Heart left ventricle (tissue), 16 donors: Measurements from ENCODE around the gene TRPM3. TPM values are rescaled to one million over a fixed set of nuclear protein-coding genes. Genes with fewer than 3 reads are reported as not detected.

Experiments
- ATAC-seq, 4 donors: fragments of 200-7000 bp; cut with Tn5 transposase; one replicate each; pipeline ENCODE4 v1.9.1; 2020 to 2022; ENCODE audit warnings: moderate library complexity in 4 of 4, mild to moderate bottlenecking in 3 of 4, moderate number of reproducible peaks in 1 of 4
- DNase-seq, 5 donors: peaks; one replicate each; pipeline ENCODE4 v3.0.0-alpha.2; 2020
- H3K27ac ChIP-seq, 12 donors: fragments of 200-600 bp; sonication (generic) in 4 of 12; one replicate each; pipeline versions ENCODE4 v1.5.0 to v1.8.0; 2016 to 2022; ENCODE audit warnings: mild to moderate bottlenecking in 2 of 12
- H3K27me3 ChIP-seq, 9 donors: fragments of 200-600 bp; sonication (generic) in 2 of 9; one replicate each; pipeline versions ENCODE4 v1.5.1 to v1.8.0; 2016 to 2022; ENCODE audit warnings: mild to moderate bottlenecking in 3 of 9
- H3K36me3 ChIP-seq, 9 donors: fragments of 200-600 bp; sonication (generic) in 2 of 9; one replicate each; pipeline versions ENCODE4 v1.5.0 to v1.8.0; 2018 to 2022; ENCODE audit warnings: mild to moderate bottlenecking in 2 of 9
- H3K4me1 ChIP-seq, 12 donors: fragments of 200-600 bp; sonication (generic) in 4 of 12; one replicate each; pipeline versions ENCODE4 v1.5.0 to v1.8.0; 2016 to 2022; ENCODE audit warnings: mild to moderate bottlenecking in 3 of 12
- H3K4me3 ChIP-seq, 12 donors: fragments of 200-600 bp; sonication (generic) in 4 of 12; one replicate each; pipeline versions ENCODE4 v1.5.0 to v1.8.0; 2017 to 2022; ENCODE audit warnings: mild to moderate bottlenecking in 9 of 12, moderate library complexity in 4 of 12
- H3K9me3 ChIP-seq, 12 donors: fragments of 200-600 bp; sonication (generic) in 4 of 12; one replicate each; pipeline versions ENCODE4 v1.5.0 to v1.8.0; 2016 to 2022; ENCODE audit warnings: mild to moderate bottlenecking in 1 of 12
- POLR2A ChIP-seq, 2 donors: fragments of 450-650 bp; IDR thresholded peaks; one replicate each; pipeline ENCODE4 v1.6.1; 2017; ENCODE audit warnings: antibody characterized with exemption in 2 of 2, mild to moderate bottlenecking in 2 of 2, moderate library complexity in 2 of 2
- WGBS, 4 donors: extraction: QIAGEN DNeasy Blood & Tissue Kit in 2 of 4; methylation state at CpG; one replicate each; pipeline versions ENCODE4 v1.1.5 to v1.1.7; 2013 to 2018; 5-methylcytosine and 5-hydroxymethylcytosine counted together
- intact Hi-C, 10 donors: fragments of 100-400 bp; cut with DNase I; formaldehyde crosslinking; loops; one replicate each; pipeline versions ENCODE4 v1.11.1 to v1.14.2; 2022
- polyA plus RNA-seq, 2 donors: library from polyadenylated mRNA; stranded (reverse); fragments of 200-250 nt; gene quantifications; one replicate each; pipeline ENCODE4 v1.2.3, GENCODE V29; 2013
- total RNA-seq, 9 donors: library from RNA; depleted of rRNA in 2 of 9; stranded (reverse); fragments of >200 nt in 2 of 9; fragmentation: NEBNext Ultra II Directional in 3 of 9; extraction: Animal tissue kit (Norgen Biotek cat#: 25700) in 3 of 9; gene quantifications; one replicate each; pipeline versions ENCODE4 v1.1.0 to v1.2.4, GENCODE V29; 2016 to 2023
- TF ChIP-seq, protein P1 (sequence below), 12 donors: fragments of 200-600 bp; sonication (generic) in 4 of 12; IDR thresholded peaks; one replicate each; pipeline versions ENCODE4 v1.5.0 to v1.8.0; 2018 to 2022; ENCODE audit warnings: antibody characterized with exemption in 12 of 12, mild to moderate bottlenecking in 5 of 12
- donor health status: ischemic (EF 13 %, LVEDD 7.1; RV severe dilation, severe dysfunction).
- donor health status: healthy with polysubstance abuse.
- donor health status: DM: no; HTN: yes; CAD: no.
- donor health status: DM: no; HTN: no; CAD: no.
- donor health status: ischemic (EF 25% LVEDD 6.9; RV normal size, moderate dysfunction).
- donor health status: ischemic (EF 25% LVEDD 5.7; RV mildly dilated, moderate dysfunction).
- donor health status: healthy.
- donor health status: DM: yes; HTN: yes; CAD: no.
- donor health status: ischemic (EF 35%, LVEDD 5.7; RV mildly dilated, moderate dysfunction).
- donor health status: nonischemic (EF 11% LVEDD 7.7; RV severe dilation, severe dysfunction).
- donor health status: DM: yes; HTN: yes; CAD: no.
- donor health status: PGD.
- donor health status: ischemic (EF 29% LVEDD 5.4; RV normal size, mild dysfunction).
- donor health status: nonischemic (EF 23%, LVEDD 6.1; RV moderate dilation, normal function).

Gene TRPM3
- total and polyA plus RNA-seq, 11 donors = 0.02 to 0.91 (median 0.10) TPM; not detected in 1

DNA sequence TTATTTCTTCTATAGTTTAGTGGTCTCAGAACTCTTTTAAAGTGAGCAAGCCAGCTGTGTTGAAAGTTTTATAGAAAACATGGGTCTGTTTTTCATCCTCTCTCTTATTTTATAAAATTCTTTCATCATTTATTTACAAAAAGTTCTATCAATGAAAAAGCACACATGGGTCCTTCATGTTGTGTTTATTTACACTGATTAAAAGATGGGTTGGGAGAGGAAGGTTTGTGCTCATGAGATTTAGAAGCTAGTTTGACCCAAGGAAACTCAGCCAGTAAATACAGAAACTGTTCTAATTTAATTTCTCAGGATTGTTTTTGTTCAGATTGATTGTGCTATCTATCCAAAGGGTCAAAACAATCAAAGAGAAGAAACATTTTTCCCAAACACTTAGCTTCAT is 528.2 kb downstream of the TRPM3 start:
- no peak for TF ChIP-seq POLR2A (IDR thresholded peaks at IDR 0.05)
- TF ChIP-seq, protein P1, sequence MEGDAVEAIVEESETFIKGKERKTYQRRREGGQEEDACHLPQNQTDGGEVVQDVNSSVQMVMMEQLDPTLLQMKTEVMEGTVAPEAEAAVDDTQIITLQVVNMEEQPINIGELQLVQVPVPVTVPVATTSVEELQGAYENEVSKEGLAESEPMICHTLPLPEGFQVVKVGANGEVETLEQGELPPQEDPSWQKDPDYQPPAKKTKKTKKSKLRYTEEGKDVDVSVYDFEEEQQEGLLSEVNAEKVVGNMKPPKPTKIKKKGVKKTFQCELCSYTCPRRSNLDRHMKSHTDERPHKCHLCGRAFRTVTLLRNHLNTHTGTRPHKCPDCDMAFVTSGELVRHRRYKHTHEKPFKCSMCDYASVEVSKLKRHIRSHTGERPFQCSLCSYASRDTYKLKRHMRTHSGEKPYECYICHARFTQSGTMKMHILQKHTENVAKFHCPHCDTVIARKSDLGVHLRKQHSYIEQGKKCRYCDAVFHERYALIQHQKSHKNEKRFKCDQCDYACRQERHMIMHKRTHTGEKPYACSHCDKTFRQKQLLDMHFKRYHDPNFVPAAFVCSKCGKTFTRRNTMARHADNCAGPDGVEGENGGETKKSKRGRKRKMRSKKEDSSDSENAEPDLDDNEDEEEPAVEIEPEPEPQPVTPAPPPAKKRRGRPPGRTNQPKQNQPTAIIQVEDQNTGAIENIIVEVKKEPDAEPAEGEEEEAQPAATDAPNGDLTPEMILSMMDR (IDR thresholded peaks at IDR 0.05) = no peak
- Histone ChIP-seq H3K27ac (peak overlapping the region in 6 of 12 donors; percentile 1 to 19 (median 8)), H3K27me3 (no peaks in the 10 kb centered on the region), H3K4me3 (no peak overlapping the region), H3K36me3 (no peaks in the 10 kb centered on the region), H3K9me3 (no peaks in the 10 kb centered on the region), H3K4me1 (peaks cover 0 to 43% (median 16%) of the 10 kb centered on the region in 12 donors)
- intact Hi-C loops = no loop called here
- no peak for DNase-seq
- no peak for ATAC-seq

GRCh38 chr9:70590315-70590677 is 531.1 kb downstream of the TRPM3 start:
- ATAC-seq (peak in 1 of 4 donors; percentile 3), DNase-seq (no peak)
- no peaks in the 10 kb centered on the region for H3K36me3 ChIP-seq
- H3K9me3 ChIP-seq = no peaks in the 10 kb centered on the region
- 64 to 76% (median 68%) methylated on average over 3 of the region's 3 CpGs for WGBS, 4 donors
- peaks cover 9 to 69% (median 39%) of the 10 kb centered on the region in 12 donors for H3K4me1 ChIP-seq
- no peak overlapping the region for H3K4me3 ChIP-seq
- TF ChIP-seq POLR2A (IDR thresholded peaks at IDR 0.05) = no peak
- TF ChIP-seq, protein P1 (IDR thresholded peaks at IDR 0.05) = no peak
- peak overlapping the region; percentile 6 to 92 (median 83) for H3K27ac ChIP-seq
- intact Hi-C loops = no loop called here
- H3K27me3 ChIP-seq = no peaks in the 10 kb centered on the region

- H3K4me3 ChIP-seq = no peak overlapping the region
- TF ChIP-seq, protein P1 (IDR thresholded peaks at IDR 0.05) = no peak
- no peak for TF ChIP-seq POLR2A (IDR thresholded peaks at IDR 0.05)
- DNase-seq (peak in 4 of 5 donors; percentile 39 to 72 (median 48)), ATAC-seq (peak; percentile 39 to 82 (median 74))
- H3K36me3 ChIP-seq = no peaks in the 10 kb centered on the region
- peaks cover 9 to 69% (median 44%) of the 10 kb centered on the region in 12 donors for H3K4me1 ChIP-seq
- H3K27ac ChIP-seq = peak overlapping the region; percentile 6 to 92 (median 83)
- WGBS, 4 donors = 48 to 69% (median 61%) methylated on average over 7 of the region's 7 CpGs
- no peaks in the 10 kb centered on the region for H3K9me3 ChIP-seq
- intact Hi-C loops = loop anchor here in 8 of 10 donors (5.0 to 10.0 kb wide), 8 partner anchors 75 to 1775 kb away; partner anchors contain the start of genes KLF9 (in 3 of the 8) and ZFAND5 (in 1 of the 8)
- H3K27me3 ChIP-seq = no peaks in the 10 kb centered on the region
These were observed 531.7 kb downstream of the TRPM3 start for GRCh38 chr9:70589571-70590314.

- no peak for DNase-seq
- Histone ChIP-seq H3K9me3 (no peaks in the 10 kb centered on the region), H3K27me3 (no peaks in the 10 kb centered on the region), H3K36me3 (no peaks in the 10 kb centered on the region), H3K27ac (peak overlapping the region; percentile 6 to 92 (median 83)), H3K4me1 (peaks cover 9 to 63% (median 43%) of the 10 kb centered on the region in 12 donors), H3K4me3 (no peak overlapping the region)
- intact Hi-C loops = loop anchor here in 8 of 10 donors (5.0 to 10.0 kb wide), 8 partner anchors 74 to 1776 kb away; partner anchors contain the start of genes KLF9 (in 3 of the 8) and ZFAND5 (in 1 of the 8)
- TF ChIP-seq, protein P1 (IDR thresholded peaks at IDR 0.05) = no peak
- TF ChIP-seq POLR2A (IDR thresholded peaks at IDR 0.05) = no peak
- ATAC-seq = no peak
- 82 to 93% (median 84%) methylated on average over 4 of the region's 4 CpGs for WGBS, 4 donors
These were observed 532.4 kb downstream of the TRPM3 start for GRCh38 chr9:70588999-70589398.
